ENCODE results near the gene EFCAB11. TPM values are rescaled to one million over a fixed set of nuclear protein-coding genes. Genes with fewer than 3 reads are reported as not detected.

EFCAB11 gene
- total and polyA plus RNA-seq, 2 experiments from 2014 or later, result 7.7 to 24.6 TPM

DNA sequence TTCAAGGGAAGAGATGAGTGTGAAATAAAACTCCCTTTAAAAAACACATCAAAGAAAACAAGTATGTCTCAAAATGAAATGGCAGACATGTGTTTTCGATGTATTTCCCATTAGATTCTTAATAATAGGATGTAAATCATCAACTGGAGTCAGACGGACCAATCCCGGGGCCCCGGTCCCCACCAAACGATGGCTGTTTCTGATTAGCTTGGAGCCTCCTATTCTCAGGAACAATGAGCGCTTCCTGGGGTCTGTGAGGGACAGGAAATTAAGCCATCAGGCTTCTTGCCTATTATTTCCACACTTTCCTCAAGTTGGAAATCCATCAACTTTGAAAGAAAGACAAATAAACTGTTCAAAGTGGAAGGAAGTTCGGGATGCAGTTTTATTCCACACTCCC lies 179.4 kb downstream of the EFCAB11 start:
- peaks cover 12% of the 10 kb centered on the region for H3K27me3 Mint-ChIP-seq (ENCODE audit: insufficient read depth, low read depth, poor library complexity)
- Histone ChIP-seq H3K79me2 (replicated peaks; ENCODE audit: insufficient read depth) (no peaks in the 10 kb centered on the region), H3K36me3 (ENCODE audit: insufficient read depth) (no peaks in the 10 kb centered on the region), H3K4me3 (no peak overlapping the region), H3K27me3 (ENCODE audit: insufficient read depth) (no peaks in the 10 kb centered on the region), H3K4me1 (ENCODE audit: insufficient read depth) (peaks cover 15% of the 10 kb centered on the region), H4K20me1 (replicated peaks; ENCODE audit: insufficient read depth) (no peaks in the 10 kb centered on the region), H3K9me2 (ENCODE audit: insufficient read depth) (peaks cover 3% of the 10 kb centered on the region; the same call in 1 of the 2 replicates), H3K4me2 (no peak overlapping the region), H2AFZ (no peak overlapping the region), H3F3A (replicated peaks; ENCODE audit: low read depth) (no peaks in the 10 kb centered on the region), H3K27ac (ENCODE audit: low read depth) (no peak overlapping the region)
- TF ChIP-seq, protein P1, sequence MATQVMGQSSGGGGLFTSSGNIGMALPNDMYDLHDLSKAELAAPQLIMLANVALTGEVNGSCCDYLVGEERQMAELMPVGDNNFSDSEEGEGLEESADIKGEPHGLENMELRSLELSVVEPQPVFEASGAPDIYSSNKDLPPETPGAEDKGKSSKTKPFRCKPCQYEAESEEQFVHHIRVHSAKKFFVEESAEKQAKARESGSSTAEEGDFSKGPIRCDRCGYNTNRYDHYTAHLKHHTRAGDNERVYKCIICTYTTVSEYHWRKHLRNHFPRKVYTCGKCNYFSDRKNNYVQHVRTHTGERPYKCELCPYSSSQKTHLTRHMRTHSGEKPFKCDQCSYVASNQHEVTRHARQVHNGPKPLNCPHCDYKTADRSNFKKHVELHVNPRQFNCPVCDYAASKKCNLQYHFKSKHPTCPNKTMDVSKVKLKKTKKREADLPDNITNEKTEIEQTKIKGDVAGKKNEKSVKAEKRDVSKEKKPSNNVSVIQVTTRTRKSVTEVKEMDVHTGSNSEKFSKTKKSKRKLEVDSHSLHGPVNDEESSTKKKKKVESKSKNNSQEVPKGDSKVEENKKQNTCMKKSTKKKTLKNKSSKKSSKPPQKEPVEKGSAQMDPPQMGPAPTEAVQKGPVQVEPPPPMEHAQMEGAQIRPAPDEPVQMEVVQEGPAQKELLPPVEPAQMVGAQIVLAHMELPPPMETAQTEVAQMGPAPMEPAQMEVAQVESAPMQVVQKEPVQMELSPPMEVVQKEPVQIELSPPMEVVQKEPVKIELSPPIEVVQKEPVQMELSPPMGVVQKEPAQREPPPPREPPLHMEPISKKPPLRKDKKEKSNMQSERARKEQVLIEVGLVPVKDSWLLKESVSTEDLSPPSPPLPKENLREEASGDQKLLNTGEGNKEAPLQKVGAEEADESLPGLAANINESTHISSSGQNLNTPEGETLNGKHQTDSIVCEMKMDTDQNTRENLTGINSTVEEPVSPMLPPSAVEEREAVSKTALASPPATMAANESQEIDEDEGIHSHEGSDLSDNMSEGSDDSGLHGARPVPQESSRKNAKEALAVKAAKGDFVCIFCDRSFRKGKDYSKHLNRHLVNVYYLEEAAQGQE (IDR thresholded peaks at IDR 0.05; ENCODE audit: unreplicated experiment), result no peak
- TF ChIP-seq ZNF331 (CRISPR knock-in tag; IDR thresholded peaks at IDR 0.05; ENCODE audit: low read depth) (no peak), STAT1 (IDR thresholded peaks at IDR 0.05; ENCODE audit: unreplicated experiment) (no peak), CREB1 (CRISPR knock-in tag; IDR thresholded peaks at IDR 0.05; ENCODE audit: low read depth) (no peak), EZH2 (IDR thresholded peaks at IDR 0.05; ENCODE audit: low read depth, unreplicated experiment) (no peak), POLR2AphosphoS5 (IDR thresholded peaks at IDR 0.05; ENCODE audit: low read depth) (no peak)
- ATAC-seq, result no peak
- H3K4me1 Mint-ChIP-seq, result peaks cover 33% of the 10 kb centered on the region
- no peaks in the 10 kb centered on the region for H3K36me3 Mint-ChIP-seq (ENCODE audit: low read depth)
- H3K27ac Mint-ChIP-seq, result no peak overlapping the region
- no peak overlapping the region for H3K4me3 Mint-ChIP-seq
- no peak for DNase-seq (ENCODE audit: low spot score)
- H3K9me3 Mint-ChIP-seq, result no peaks in the 10 kb centered on the region

DNA sequence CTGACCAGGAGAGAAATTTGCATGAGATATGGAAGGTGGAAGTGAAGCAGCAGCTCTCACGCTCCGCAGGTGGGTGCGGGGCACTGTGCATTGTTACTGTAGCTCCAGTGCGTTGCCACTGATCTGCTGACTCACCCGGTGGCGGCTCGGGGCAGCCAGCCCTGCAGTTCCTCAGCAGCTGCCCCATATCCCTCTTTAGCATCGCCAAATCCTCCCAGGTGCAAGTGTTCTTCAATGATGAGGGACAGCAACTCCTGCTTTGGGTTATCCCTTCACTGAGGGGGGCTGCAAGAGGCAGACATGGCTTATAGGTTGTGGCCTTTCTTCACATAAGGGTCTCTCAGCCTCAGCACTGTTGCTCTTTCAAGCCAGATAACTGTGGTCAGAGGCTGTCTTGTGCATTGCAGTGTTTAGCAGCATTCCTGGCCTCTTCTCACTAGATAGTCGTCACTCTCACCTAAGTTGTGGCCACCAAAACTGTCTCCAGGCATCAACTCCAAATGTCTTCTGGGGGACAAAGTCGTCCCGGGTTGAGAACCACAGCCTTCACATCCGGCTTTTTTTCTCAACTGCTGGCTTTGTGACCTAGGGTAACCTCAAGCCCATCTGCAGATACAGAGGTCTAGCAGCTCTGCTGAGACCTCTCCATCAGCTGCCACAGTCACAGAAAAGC lies 180.8 kb downstream of the EFCAB11 start:
- no peaks in the 10 kb centered on the region for H3K9me3 Mint-ChIP-seq
- Histone ChIP-seq H3K4me1 (ENCODE audit: insufficient read depth) (peaks cover 15% of the 10 kb centered on the region), H3K4me3 (no peak overlapping the region), H3K36me3 (ENCODE audit: insufficient read depth) (no peaks in the 10 kb centered on the region), H4K20me1 (replicated peaks; ENCODE audit: insufficient read depth) (no peaks in the 10 kb centered on the region), H2AFZ (peak overlapping the region; percentile 67), H3K4me2 (peak overlapping the region; percentile 17; the same call in 1 of the 2 replicates), H3F3A (replicated peaks; ENCODE audit: low read depth) (no peaks in the 10 kb centered on the region), H3K9me2 (ENCODE audit: insufficient read depth) (no peaks in the 10 kb centered on the region), H3K27ac (ENCODE audit: low read depth) (0 out of 2 replicates have a peak overlapping the region, but pooled peaks have one; percentile 12), H3K79me2 (replicated peaks; ENCODE audit: insufficient read depth) (no peaks in the 10 kb centered on the region), H3K27me3 (ENCODE audit: insufficient read depth) (no peaks in the 10 kb centered on the region)
- peak; percentile 96 for ATAC-seq
- H3K36me3 Mint-ChIP-seq (ENCODE audit: low read depth), result no peaks in the 10 kb centered on the region
- H3K27me3 Mint-ChIP-seq (ENCODE audit: insufficient read depth, low read depth, poor library complexity), result peaks cover 10% of the 10 kb centered on the region
- peak overlapping the region; percentile 81 for H3K27ac Mint-ChIP-seq
- H3K4me1 Mint-ChIP-seq, result peaks cover 33% of the 10 kb centered on the region
- no peak overlapping the region for H3K4me3 Mint-ChIP-seq
- DNase-seq (ENCODE audit: low spot score), result peak; percentile 75
- TF ChIP-seq ZNF114 (CRISPR knock-in tag; IDR thresholded peaks at IDR 0.05), result no peak
- no peak for TF ChIP-seq ZNF331 (CRISPR knock-in tag; IDR thresholded peaks at IDR 0.05; ENCODE audit: low read depth)
- TF ChIP-seq, protein P2, sequence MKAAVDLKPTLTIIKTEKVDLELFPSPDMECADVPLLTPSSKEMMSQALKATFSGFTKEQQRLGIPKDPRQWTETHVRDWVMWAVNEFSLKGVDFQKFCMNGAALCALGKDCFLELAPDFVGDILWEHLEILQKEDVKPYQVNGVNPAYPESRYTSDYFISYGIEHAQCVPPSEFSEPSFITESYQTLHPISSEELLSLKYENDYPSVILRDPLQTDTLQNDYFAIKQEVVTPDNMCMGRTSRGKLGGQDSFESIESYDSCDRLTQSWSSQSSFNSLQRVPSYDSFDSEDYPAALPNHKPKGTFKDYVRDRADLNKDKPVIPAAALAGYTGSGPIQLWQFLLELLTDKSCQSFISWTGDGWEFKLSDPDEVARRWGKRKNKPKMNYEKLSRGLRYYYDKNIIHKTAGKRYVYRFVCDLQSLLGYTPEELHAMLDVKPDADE (IDR thresholded peaks at IDR 0.05), result no peak
- TF ChIP-seq, protein P1 (IDR thresholded peaks at IDR 0.05; ENCODE audit: unreplicated experiment), result no peak
- TF ChIP-seq POLR2AphosphoS5 (IDR thresholded peaks at IDR 0.05; ENCODE audit: low read depth), result no peak
- no peak for TF ChIP-seq NANOG (IDR thresholded peaks at IDR 0.05; ENCODE audit: borderline replicate concordance)
- TF ChIP-seq JUNB (IDR thresholded peaks at IDR 0.05; ENCODE audit: unreplicated experiment), result no peak
- TF ChIP-seq EZH2phosphoT487 (IDR thresholded peaks at IDR 0.05; ENCODE audit: unreplicated experiment), result no peak
- TF ChIP-seq STAT1 (IDR thresholded peaks at IDR 0.05; ENCODE audit: unreplicated experiment), result no peak
- TF ChIP-seq EZH2 (IDR thresholded peaks at IDR 0.05; ENCODE audit: low read depth, unreplicated experiment), result no peak

Data from GM23338 (cell line).